ENCODE data around the gene GSTM4.

GRCh38 chr1:109667452-109668122 lies 11.7 kb downstream of the GSTM4 start, which contains the start of gene GSTM2:
- TF ChIP-seq POLR2A (IDR thresholded peaks at IDR 0.05) (no peak), CTCF (IDR thresholded peaks at IDR 0.05) (no peak), EP300 (IDR thresholded peaks at IDR 0.05; ENCODE audit: low read depth) (no peak)
